Smooth muscle cell (in vitro differentiated cells): Measurements from ENCODE around the gene PHACTR1. TPM values are rescaled to one million over a fixed set of nuclear protein-coding genes. Genes with fewer than 3 reads are reported as not detected.
"Not testable (repeated sequence)": the region's sequence is repeated elsewhere in the genome, so short reads cannot be mapped to it uniquely, and the experiment has no call there.

Source experiments
- DNase-seq: peaks from one replicate; lab custom pipeline; 2025; ENCODE audit not compliant: unreplicated experiment; lab: John Stamatoyannopoulos, UW
- H2AFZ ChIP-seq: fragments of 200-600 bp; sonication (generic); 2 replicates; pipeline ENCODE4 v1.6.0; 2016; ENCODE audit warnings: antibody characterized with exemption, low read depth, mild to moderate bottlenecking
- H3F3A ChIP-seq: fragments of 200-600 bp; sonication (generic); 2 replicates; pipeline ENCODE4 v1.6.0; 2017; ENCODE audit warnings: antibody characterized with exemption, low read depth
- H3K27ac ChIP-seq: fragments of 200-600 bp; sonication (generic); 2 replicates; pipeline ENCODE4 v1.5.1; 2016; ENCODE audit warnings: low read depth, mild to moderate bottlenecking
- H3K27me3 ChIP-seq: fragments of 200-600 bp; sonication (generic); 2 replicates; pipeline ENCODE4 v1.6.1; 2016; ENCODE audit warnings: low read depth, mild to moderate bottlenecking
- H3K36me3 ChIP-seq: fragments of 200-600 bp; sonication (generic); 2 replicates; pipeline ENCODE4 v1.5.1; 2016; ENCODE audit warnings: low read depth
- H3K4me1 ChIP-seq: fragments of 200-600 bp; sonication (generic); 2 replicates; pipeline ENCODE4 v1.5.1; 2016; ENCODE audit warnings: low read depth
- H3K4me2 ChIP-seq: fragments of 200-600 bp; sonication (generic); 2 replicates; pipeline ENCODE4 v1.6.0; 2016; ENCODE audit warnings: mild to moderate bottlenecking
- H3K4me3 ChIP-seq: fragments of 200-600 bp; sonication (generic); 2 replicates; pipeline ENCODE4 v1.5.1; 2016; ENCODE audit warnings: mild to moderate bottlenecking
- H3K79me2 ChIP-seq: fragments of 200-600 bp; sonication (generic); 2 replicates; pipeline ENCODE4 v1.6.0; 2016; ENCODE audit warnings: low read depth, mild to moderate bottlenecking
- H3K9ac ChIP-seq: fragments of 200-600 bp; sonication (generic); 2 replicates; pipeline ENCODE4 v1.6.0; 2016; ENCODE audit warnings: low read depth
- H3K9me3 ChIP-seq: fragments of 200-600 bp; sonication (generic); replicated peaks from 2 replicates; pipeline ENCODE4 v1.5.1; 2016; ENCODE audit warnings: low read depth
- H4K20me1 ChIP-seq: fragments of 200-600 bp; sonication (generic); 2 replicates; pipeline ENCODE4 v1.6.0; 2016; ENCODE audit warnings: low read depth
- WGBS: methylation state at CpG from one replicate; pipeline ENCODE4 v1.1.7; 2016; ENCODE audit warnings: low lambda C conversion rate; 5-methylcytosine and 5-hydroxymethylcytosine counted together
- polyA plus RNA-seq: library from polyadenylated mRNA; unstranded; fragments of >200 nt; fragmentation: Nextera tagmentation; extraction: Ambion mirVana; gene quantifications from 2 replicates; pipeline ENCODE4 v1.2.1, GENCODE V29; 2016
- total RNA-seq: library from RNA; depleted of rRNA; stranded (reverse); fragments of >200 nt; gene quantifications from 2 replicates; pipeline ENCODE4 v1.2.3, GENCODE V29; 2014
- TF ChIP-seq, protein P1 (sequence below): fragments of 200-600 bp; sonication (generic); IDR thresholded peaks from 2 replicates; pipeline ENCODE4 v1.5.1; 2017; ENCODE audit warnings: borderline replicate concordance, mild to moderate bottlenecking, antibody characterized with exemption; ENCODE audit not compliant: insufficient read depth, poor library complexity, severe bottlenecking

The PHACTR1 gene
- total and polyA plus RNA-seq, 2 experiments from 2014 or later = 0.09 to 0.67 TPM

DNA sequence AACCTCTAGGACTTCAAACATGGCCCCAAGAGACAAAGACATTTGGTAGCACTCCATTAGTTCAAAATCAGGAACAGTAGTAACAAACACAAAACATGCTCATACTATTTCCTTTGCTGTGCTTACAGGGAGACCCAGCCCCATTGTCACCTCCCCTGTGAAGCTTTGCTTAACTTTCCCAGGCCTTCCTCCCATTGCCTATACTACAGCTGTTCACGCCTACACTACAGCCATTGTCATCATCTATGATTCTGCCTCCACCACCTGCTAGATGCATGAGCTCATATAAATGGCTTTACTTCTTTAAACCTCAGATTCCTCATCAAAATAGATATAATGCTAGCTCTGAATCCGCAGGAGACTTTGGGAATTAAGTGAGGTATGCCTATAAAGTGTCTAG lies 8.7 kb downstream of the PHACTR1 start:
- peaks cover 8% of the 10 kb centered on the region for H3K27me3 ChIP-seq
- no peak overlapping the region for H3K9ac ChIP-seq

DNA sequence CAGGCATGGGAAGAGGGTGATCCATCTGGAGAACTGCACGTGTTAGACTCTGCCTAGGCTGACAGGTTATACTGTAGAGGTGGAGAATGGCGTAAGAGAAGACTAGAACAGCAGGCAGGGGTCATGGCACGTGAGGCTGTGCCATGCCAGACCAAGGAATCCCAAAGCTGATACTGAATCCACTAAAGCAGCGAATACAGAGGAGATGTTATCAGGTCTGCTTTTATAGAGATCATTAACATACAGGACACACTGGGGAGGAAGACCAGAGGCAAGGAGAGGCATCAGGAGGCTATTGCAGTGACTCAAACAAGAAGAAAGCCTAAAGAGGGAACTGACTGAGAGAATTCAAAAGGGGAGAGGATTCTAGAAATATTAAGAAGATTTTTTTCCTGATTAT lies 12.9 kb downstream of the PHACTR1 start:
- H3F3A ChIP-seq = no peaks in the 10 kb centered on the region
- H3K36me3 ChIP-seq = no peaks in the 10 kb centered on the region
- H3K4me1 ChIP-seq = no peaks in the 10 kb centered on the region
- WGBS = 37% methylated on average over 4 of the region's 4 CpGs
- H3K9me3 ChIP-seq = no peaks in the 10 kb centered on the region
- H2AFZ ChIP-seq = no peak overlapping the region
- DNase-seq = no peak
- no peaks in the 10 kb centered on the region for H4K20me1 ChIP-seq
- no peak overlapping the region for H3K9ac ChIP-seq
- peaks cover 13% of the 10 kb centered on the region for H3K27me3 ChIP-seq
- H3K27ac ChIP-seq = no peak overlapping the region
- no peak overlapping the region for H3K4me2 ChIP-seq
- H3K79me2 ChIP-seq = no peaks in the 10 kb centered on the region
- TF ChIP-seq, protein P1, sequence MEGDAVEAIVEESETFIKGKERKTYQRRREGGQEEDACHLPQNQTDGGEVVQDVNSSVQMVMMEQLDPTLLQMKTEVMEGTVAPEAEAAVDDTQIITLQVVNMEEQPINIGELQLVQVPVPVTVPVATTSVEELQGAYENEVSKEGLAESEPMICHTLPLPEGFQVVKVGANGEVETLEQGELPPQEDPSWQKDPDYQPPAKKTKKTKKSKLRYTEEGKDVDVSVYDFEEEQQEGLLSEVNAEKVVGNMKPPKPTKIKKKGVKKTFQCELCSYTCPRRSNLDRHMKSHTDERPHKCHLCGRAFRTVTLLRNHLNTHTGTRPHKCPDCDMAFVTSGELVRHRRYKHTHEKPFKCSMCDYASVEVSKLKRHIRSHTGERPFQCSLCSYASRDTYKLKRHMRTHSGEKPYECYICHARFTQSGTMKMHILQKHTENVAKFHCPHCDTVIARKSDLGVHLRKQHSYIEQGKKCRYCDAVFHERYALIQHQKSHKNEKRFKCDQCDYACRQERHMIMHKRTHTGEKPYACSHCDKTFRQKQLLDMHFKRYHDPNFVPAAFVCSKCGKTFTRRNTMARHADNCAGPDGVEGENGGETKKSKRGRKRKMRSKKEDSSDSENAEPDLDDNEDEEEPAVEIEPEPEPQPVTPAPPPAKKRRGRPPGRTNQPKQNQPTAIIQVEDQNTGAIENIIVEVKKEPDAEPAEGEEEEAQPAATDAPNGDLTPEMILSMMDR = no peak
- H3K4me3 ChIP-seq = no peak overlapping the region

More for the DNA sequence above, 8.7 kb downstream of the PHACTR1 start:
- no peak overlapping the region for H3K4me3 ChIP-seq
- H3K27ac ChIP-seq = no peak overlapping the region
- H3K36me3 ChIP-seq = no peaks in the 10 kb centered on the region
- no peaks in the 10 kb centered on the region for H3K9me3 ChIP-seq
- H3K4me1 ChIP-seq = no peaks in the 10 kb centered on the region
- H3K4me2 ChIP-seq = no peak overlapping the region
- H3F3A ChIP-seq = no peaks in the 10 kb centered on the region
- H3K79me2 ChIP-seq = no peaks in the 10 kb centered on the region
- no peak overlapping the region for H2AFZ ChIP-seq
- WGBS = 71% methylated on average over 2 of the region's 2 CpGs
- TF ChIP-seq, protein P1 = no peak
- no peaks in the 10 kb centered on the region for H4K20me1 ChIP-seq
- DNase-seq = no peak

DNA sequence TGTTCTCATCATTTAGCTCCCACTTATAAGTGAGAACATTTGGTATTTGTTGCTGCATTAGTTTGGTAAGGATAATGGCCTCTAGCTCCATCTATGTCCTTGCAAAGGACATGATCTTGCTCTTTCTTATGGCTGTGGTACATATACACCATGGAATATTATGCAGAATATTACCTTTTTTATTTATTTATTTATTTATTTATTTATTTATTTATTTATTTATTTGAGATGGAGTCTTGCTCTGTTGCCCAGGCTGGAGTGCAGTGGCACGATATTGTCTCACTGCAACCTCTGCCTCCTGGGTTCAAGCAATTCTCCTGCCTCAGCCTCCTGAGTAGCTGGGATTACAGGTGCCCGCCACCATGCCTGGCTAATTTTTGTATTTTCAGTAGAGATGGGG lies 14.2 kb downstream of the PHACTR1 start:
- not testable (repeated sequence) for H3K4me3 ChIP-seq, DNase-seq, H2AFZ ChIP-seq, H3K27ac ChIP-seq, H3F3A ChIP-seq, H4K20me1 ChIP-seq, H3K4me1 ChIP-seq, H3K36me3 ChIP-seq, H3K9ac ChIP-seq, H3K27me3 ChIP-seq, H3K4me2 ChIP-seq, H3K9me3 ChIP-seq, H3K79me2 ChIP-seq
- WGBS = 83% methylated on average over 2 of the region's 2 CpGs

DNA sequence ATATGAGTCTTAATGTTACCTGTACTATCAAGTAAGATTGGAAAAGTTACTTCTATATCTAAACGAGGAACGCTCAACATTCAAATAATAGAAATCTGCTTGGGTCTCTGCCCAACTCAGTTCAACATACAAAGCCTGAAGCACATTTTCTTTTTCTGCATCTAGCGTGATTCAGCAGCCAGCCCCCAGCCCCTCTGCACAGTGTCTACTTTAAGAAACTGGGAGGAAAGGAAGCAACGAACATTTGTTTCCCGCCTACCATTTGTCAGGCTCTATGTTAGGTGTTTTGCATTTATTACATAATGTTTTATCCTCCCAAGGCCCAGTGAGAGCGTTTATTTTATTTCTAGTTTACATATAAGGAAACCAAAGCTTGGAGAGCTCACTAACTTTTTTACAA lies 17.3 kb downstream of the PHACTR1 start:
- no peak overlapping the region for H3K9ac ChIP-seq
- peaks cover 5% of the 10 kb centered on the region for H3K27me3 ChIP-seq
- no peak overlapping the region for H2AFZ ChIP-seq
- H3K4me1 ChIP-seq = no peaks in the 10 kb centered on the region
- no peak for DNase-seq
- H4K20me1 ChIP-seq = no peaks in the 10 kb centered on the region
- H3K4me3 ChIP-seq = no peak overlapping the region
- no peaks in the 10 kb centered on the region for H3K9me3 ChIP-seq
- WGBS = 88% methylated on average over 6 of the region's 6 CpGs
- no peaks in the 10 kb centered on the region for H3F3A ChIP-seq
- no peak overlapping the region for H3K4me2 ChIP-seq
- H3K36me3 ChIP-seq = no peaks in the 10 kb centered on the region
- TF ChIP-seq, protein P1 = no peak
- H3K79me2 ChIP-seq = no peaks in the 10 kb centered on the region
- no peak overlapping the region for H3K27ac ChIP-seq
